ENCODE measurements around the gene TTLL11.

The TTLL11 gene

DNA sequence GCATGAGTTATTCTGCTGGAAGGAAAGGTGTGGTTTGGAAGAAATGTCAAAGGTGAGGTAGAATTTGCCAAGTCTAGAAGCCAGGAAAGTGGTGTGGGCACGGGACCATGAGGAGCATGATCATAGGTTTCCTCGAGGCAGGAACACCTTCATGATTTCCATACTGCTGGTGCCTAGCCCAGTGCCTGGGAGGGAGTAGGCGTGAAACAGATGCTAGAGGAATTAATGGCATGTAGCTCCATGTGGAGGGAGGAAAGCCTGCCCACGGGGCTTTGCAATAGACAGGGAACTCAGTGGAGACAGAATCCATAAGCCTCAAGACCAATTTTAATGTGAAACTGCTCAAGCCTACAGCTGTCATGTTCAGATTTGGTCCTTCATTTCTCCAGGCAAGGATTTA, 35.1 kb downstream of the TTLL11 start:
- Histone ChIP-seq H3K27me3 (no peaks in the 10 kb centered on the region), H3K36me3 (no peaks in the 10 kb centered on the region), H3K4me3 (ENCODE audit: low read depth in 1 of 2, low read length in 1 of 2) (no peak overlapping the region), H3K4me1 (ENCODE audit: control insufficient read depth in 1 of 2, insufficient read depth in 1 of 2, low read depth in 1 of 2, low read length in 1 of 2) (peaks cover 0 to 4% of the 10 kb centered on the region in 2 experiments), H3K27ac (no peak overlapping the region), H3K9me3 (no peaks in the 10 kb centered on the region)
- TF ChIP-seq, protein P1, sequence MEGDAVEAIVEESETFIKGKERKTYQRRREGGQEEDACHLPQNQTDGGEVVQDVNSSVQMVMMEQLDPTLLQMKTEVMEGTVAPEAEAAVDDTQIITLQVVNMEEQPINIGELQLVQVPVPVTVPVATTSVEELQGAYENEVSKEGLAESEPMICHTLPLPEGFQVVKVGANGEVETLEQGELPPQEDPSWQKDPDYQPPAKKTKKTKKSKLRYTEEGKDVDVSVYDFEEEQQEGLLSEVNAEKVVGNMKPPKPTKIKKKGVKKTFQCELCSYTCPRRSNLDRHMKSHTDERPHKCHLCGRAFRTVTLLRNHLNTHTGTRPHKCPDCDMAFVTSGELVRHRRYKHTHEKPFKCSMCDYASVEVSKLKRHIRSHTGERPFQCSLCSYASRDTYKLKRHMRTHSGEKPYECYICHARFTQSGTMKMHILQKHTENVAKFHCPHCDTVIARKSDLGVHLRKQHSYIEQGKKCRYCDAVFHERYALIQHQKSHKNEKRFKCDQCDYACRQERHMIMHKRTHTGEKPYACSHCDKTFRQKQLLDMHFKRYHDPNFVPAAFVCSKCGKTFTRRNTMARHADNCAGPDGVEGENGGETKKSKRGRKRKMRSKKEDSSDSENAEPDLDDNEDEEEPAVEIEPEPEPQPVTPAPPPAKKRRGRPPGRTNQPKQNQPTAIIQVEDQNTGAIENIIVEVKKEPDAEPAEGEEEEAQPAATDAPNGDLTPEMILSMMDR (IDR thresholded peaks at IDR 0.05) = no peak

DNA sequence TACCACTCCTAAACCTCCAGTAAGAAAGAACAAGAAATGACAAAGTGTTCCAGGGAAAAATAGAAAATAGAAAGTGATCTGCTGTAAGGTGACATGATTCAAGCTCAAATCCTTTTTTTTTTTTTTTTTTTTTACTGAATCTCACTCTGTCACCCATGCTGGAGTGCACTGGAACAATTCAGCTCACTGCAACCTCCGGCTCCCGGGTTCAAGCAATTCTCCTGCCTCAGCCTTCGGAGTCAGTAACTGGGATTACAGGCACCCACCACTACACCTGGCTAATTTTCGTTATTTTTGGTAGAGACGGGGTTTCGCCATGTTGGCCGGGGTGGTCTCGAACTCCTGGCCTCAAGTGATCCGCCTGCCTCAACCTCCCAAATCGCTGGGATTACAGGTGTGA, 35.9 kb downstream of the TTLL11 start:
- TF ChIP-seq, protein P1 (IDR thresholded peaks at IDR 0.05) = no peak
- H3K36me3 ChIP-seq = no peaks in the 10 kb centered on the region
- no peaks in the 10 kb centered on the region for H3K27me3 ChIP-seq
- H3K4me1 ChIP-seq (ENCODE audit: control insufficient read depth in 1 of 2, insufficient read depth in 1 of 2, low read depth in 1 of 2, low read length in 1 of 2) = peaks cover 0 to 4% of the 10 kb centered on the region in 2 experiments
- H3K4me3 ChIP-seq (ENCODE audit: low read depth in 1 of 2, low read length in 1 of 2) = no peak overlapping the region
- H3K27ac ChIP-seq = no peak overlapping the region
- H3K9me3 ChIP-seq = no peaks in the 10 kb centered on the region

DNA sequence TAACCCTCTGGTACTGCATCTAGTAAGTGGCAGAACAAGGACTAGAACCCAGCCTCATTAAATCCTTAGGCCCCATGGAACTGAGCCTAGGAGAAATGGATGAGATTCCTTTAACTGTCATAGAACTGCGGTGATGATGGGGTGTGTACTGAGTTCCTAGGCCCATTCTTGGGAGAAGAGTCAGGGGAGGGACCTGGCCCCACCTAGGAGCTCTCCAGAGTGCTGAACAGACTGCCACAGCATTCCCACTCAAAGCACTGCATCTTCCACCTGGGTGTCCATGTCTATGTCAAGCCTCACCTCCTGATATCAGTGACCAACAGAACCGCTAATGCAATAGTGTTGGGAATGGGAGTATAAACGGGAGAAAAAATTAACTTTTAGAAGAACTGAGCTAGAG, 36.6 kb downstream of the TTLL11 start:
- H3K4me1 ChIP-seq (ENCODE audit: control insufficient read depth in 1 of 2, insufficient read depth in 1 of 2, low read depth in 1 of 2, low read length in 1 of 2) = peaks cover 0 to 4% of the 10 kb centered on the region in 2 experiments
- H3K27me3 ChIP-seq = no peaks in the 10 kb centered on the region

DNA sequence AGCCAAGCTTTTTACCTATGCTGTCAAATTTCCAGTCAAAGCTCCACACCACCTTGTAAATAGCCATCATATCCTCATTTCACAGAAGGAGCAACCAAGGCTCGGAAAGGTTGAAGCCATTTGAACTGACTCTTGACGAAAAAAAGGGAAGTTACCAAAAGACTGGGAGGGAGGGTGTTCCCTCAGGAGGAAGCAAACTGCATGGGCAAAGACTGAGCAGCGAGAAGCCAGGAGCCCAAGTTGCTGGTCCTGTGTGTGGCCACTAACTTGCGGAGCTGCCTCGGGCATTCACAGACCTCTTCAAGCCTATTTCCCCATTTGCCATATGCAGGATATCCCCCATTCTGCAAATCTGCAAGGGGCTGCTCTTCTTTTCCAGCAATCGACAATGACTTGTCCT, 37.4 kb downstream of the TTLL11 start:
- Histone ChIP-seq H3K4me3 (ENCODE audit: low read depth in 1 of 2, low read length in 1 of 2) (no peak overlapping the region), H3K27me3 (no peaks in the 10 kb centered on the region), H3K4me1 (ENCODE audit: control insufficient read depth in 1 of 2, insufficient read depth in 1 of 2, low read depth in 1 of 2, low read length in 1 of 2) (peaks cover 0 to 4% of the 10 kb centered on the region in 2 experiments), H3K36me3 (no peaks in the 10 kb centered on the region), H3K9me3 (no peaks in the 10 kb centered on the region), H3K27ac (no peak overlapping the region)
- TF ChIP-seq, protein P1 (IDR thresholded peaks at IDR 0.05) = no peak

More for the DNA sequence above, 36.6 kb downstream of the TTLL11 start:
- Histone ChIP-seq H3K36me3 (no peaks in the 10 kb centered on the region), H3K27ac (no peak overlapping the region), H3K9me3 (no peaks in the 10 kb centered on the region), H3K4me3 (ENCODE audit: low read depth in 1 of 2, low read length in 1 of 2) (no peak overlapping the region)
- TF ChIP-seq, protein P1 (IDR thresholded peaks at IDR 0.05) = no peak

DNA sequence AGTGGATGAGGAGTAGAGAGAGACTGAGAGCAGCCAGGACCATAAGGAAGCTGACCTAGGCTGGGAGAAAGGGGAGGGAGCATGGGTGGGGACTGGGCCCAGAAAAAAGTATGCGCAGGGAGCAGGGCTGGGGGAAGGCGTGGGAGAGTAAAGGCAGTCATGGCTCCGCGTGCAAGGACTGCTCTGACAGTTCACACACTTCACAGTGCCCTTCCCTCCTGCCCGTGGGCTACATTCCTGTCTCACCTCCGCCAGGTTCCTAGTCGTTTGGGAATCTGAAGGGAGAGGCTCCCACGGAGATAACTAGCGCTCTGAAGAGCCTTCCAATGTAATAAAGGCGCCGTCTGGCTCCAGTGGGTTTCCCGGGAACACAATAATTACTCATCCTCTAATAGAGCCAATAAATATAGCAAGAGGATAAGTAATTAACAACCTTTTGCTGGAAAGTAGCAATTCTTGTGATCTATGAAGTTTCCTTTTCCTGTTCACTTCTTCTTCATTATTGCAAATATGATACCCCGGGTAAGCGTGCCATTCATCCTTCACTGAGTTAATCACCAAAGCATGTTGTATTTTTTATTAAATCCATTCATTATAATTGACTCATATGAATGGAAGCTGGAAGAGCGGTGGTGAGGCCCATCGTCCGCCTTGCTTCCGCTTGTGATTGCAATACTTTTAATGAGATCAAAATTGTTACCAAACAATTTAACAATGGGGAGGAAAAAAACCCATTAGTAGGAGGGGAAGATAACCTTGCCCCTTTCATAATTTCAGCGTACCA, 39.3 kb downstream of the TTLL11 start:
- no peaks in the 10 kb centered on the region for H3K9me3 ChIP-seq
- H3K36me3 ChIP-seq = no peaks in the 10 kb centered on the region
- H3K27me3 ChIP-seq = no peaks in the 10 kb centered on the region
- no peak overlapping the region for H3K27ac ChIP-seq
- H3K4me1 ChIP-seq (ENCODE audit: control insufficient read depth in 1 of 2, insufficient read depth in 1 of 2, low read depth in 1 of 2, low read length in 1 of 2) = peaks cover 0 to 4% of the 10 kb centered on the region in 2 experiments
- TF ChIP-seq, protein P1 (IDR thresholded peaks at IDR 0.05) = no peak
- no peak overlapping the region for H3K4me3 ChIP-seq (ENCODE audit: low read depth in 1 of 2, low read length in 1 of 2)
